NCI-H1694 treated with DMSO at 0.1 percent for 48 hours (cell line): ENCODE results near the gene CLEC16A.

Experiments
- DNase-seq: peaks from one replicate; lab custom pipeline; 2025; lab: John Stamatoyannopoulos, UW

The CLEC16A gene

DNA sequence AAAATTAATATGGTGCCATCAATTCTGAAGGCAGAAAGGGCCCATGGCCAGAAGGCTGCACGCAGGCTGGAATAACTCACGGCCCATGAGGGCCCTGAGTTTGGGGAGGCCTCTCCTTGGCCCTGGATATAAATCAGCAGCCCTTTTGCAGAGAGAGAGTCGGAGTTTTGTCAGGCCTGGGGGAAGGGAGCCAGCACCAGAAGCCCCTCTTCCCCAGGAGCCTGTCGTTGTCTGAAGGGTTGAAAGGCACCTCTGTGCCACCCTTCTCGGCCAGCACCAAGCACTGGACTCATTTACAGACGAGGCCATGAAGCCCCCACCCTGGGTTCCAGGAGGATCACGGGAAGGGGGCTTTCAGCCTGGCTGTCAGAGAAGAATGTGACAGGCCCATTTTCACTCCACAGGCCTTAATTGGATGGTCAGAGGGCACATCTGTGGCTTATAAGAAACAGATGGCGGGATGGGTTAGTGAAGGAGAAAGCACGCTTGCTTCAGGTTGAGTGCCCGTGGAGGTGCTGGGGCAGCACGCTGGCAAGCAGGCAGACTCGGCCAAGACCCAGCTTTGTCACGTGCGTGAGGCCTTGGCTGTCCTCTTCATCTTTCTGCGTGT is 140.6 kb downstream of the CLEC16A start:
- DNase-seq, result no peak

DNA sequence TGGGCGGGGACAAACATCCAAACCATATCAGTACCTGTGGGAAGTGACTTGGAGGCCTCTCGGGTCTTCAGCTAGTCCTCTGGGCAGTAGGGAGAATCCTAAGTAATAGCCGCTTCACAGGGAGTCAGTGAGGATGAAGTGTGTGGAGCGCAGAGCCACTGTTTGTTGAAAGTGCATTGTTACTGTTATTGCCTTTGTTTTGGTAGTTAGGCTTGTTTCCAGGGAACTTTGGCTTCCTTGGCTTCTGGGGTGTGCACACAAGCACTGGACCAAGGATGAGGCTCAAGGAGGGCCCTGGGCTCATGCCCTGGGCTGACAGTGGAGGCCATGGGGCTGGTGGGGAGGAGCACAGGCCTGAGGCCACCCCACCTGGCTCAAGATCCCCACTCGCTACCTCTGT is 141.6 kb downstream of the CLEC16A start:
- no peak for DNase-seq

DNA sequence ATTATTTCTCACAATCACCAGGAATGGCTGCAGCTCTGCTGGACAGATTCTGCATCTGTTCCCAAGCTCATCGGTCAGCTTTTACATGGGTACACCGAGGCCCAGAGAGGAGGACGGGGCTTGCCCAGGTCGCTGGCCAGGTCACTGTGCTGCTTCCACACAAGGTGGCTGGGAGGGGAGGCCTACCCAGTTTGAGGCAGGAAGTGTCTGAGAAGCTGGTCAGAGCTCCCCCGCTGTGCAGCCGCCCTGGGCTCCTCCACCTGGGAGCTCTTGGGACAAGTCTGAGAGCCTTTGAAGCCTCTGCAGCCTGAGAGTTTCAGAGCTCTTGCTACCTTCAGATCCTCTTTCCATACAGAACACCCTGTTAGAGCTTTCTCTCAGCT is 143.3 kb downstream of the CLEC16A start:
- DNase-seq, result no peak

DNA sequence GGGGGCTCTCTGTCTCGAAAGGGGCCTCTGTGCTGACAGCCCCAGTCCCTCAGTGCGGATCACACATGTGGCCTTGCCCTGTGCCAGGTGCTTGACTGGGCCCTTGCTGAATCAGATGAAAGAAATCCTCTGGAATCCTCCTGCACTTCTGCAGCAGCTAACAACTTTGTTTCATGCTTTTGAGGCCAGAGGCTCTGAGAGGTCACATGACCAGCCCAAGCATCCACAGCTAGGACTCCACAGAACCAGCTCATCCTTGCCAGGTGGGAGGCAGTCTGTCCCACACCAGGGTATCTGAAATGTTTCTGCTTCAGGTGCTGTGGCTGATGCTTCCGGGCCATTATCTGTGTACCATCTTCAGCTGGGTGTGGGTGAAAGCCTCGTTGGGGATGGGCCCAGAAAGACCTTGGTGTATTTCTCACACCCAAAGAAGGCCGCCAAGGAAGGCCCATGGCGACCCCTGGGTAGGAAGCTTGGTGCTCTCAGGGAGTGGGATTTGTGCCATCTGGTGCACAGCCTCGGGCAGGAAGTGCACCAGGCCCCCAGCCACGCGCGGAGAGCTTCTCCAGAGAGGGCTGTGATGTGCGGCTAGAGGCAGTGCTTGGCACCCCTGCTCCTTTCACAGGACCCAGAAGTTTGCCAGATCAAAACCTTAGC is 143.8 kb downstream of the CLEC16A start:
- DNase-seq, result no peak

DNA sequence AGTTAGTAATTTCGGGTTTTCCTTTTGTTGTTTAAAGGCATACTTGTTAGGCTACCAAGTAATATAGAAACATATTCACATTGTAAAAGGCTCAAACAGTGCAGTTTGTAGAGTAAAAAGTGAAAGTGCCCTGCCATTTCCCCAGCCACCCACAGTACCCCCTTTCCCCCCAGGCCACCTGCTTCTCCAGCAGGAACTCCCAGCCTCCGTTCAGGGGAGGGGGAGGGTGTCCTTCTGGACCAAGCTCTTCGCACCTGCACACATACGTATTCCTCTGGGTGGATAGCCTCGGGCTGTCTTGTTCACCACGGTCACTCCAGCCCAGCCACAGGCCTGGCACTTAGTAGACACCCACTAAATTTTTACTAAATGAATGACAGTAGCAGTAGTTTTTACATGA is 144.5 kb downstream of the CLEC16A start:
- DNase-seq, result no peak

DNA sequence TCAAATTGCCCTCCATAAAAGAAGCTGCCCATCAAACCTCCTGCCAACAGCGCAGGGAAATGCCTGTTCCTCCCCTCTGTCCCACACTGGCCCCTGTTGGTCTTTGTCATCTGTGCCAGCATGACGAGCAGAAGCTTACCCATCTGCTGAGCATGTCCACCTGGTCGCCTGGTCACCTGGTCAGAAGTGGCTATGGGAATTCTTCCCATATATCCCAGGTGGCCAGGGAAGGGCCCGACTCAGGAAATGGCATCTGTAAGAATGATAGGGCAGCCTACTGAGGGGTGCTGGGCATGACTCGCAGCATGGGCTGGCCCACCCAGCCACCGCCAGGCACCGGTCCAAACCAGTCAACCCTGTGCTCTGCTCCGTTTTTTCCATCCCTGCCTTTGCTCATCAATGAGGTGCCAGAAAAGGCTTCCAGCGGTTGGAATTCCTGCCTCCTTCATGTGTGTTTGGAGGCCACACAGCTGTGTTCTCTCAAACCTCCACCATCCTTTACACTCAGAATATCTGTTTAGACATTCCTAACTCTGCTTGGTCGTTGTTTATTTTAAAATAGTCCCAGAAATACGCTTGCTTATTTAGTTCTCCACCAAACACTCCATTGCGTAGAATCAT is 145.2 kb downstream of the CLEC16A start:
- no peak for DNase-seq

DNA sequence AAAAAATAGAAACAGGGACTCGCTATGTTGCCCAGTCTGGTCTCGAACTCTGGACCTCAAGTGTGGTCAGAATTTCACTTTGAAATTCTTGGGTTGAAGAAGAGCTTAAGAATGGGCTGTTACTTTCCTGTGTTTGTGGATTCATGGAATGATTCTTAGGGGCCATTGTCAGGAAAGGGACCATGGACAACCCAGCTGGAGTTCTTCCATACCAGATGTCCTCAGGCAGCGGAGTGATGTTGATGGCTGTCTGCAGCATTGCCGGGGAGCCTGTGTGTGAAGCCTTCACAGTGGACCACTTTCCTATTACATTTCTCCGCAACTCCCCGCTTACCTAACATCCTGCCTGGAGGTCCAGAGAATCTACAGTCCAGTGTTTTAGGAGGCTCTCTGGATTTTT is 145.9 kb downstream of the CLEC16A start:
- DNase-seq, result no peak

DNA sequence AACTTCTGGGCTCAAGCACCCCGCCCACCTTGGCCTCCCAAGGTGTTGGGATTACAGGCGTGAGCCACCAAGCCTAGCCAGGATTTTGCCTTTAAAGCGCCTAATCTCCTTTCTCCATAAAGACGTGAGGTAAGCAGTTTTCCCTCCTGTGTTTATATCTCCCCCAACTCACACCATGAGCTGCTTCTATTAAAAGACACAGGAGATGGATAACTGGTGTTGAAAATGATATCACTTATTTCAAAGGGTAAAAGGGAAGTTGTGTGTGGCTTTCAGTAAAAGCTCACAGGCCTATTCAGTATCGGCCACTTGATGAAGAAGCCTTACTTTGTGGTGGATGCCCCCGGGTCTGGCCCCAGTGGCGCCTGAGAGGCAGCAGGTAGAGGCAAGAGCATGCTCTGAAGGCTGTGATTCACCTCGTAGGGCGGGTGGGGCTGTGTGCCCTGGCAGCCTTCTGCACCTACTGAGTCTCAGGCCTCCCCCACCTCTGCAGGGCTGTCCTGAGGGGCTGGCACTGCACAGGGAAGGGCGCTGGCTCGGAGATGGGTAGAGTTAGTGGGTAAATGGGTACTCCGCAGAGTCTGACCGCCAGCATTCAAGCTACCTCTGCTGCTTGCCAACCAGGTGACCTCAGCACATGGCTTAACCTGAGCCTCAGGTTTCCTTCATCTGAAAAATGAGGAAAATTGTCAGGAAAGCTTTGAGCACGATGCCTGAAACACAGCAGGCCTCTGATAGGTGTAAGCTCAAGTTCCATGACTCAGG is 146.8 kb downstream of the CLEC16A start:
- no peak for DNase-seq

DNA sequence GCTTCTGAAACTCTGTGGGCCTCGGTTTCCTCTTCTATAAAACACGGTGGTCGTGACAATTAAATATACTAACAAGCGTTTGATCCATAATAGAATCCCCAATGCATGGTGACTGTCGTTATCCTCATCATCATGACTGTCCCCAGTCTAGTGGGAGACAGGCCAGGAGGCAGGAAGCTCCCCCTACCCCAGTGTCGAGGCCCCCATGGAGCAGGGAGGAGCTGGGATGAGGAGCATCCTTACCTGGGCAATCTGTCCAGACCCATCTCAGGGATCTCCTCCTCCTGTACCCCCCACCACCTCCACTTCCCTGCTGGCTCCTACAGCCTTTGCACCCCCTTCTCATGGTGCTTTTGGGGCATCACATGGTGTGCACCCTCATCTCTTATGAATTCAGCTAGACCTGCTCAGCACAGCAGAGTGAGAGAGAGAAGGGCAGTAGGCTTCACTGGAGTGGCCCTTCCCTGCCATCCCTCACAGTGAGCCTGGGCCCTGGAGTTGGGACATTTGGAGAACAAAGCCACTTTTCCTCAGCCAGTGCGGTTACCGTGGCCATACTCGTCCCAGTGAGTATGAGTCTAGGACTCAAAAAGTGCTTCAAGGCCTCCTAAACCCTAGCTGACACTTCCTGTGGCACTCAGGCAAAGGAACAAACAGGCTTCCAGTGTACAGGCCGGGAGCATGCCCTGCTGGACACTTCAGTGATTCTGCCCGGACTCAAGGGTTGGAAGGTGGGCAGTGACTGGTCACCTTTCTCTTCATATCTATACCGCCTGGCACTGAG is 148.6 kb downstream of the CLEC16A start:
- DNase-seq, result no peak

DNA sequence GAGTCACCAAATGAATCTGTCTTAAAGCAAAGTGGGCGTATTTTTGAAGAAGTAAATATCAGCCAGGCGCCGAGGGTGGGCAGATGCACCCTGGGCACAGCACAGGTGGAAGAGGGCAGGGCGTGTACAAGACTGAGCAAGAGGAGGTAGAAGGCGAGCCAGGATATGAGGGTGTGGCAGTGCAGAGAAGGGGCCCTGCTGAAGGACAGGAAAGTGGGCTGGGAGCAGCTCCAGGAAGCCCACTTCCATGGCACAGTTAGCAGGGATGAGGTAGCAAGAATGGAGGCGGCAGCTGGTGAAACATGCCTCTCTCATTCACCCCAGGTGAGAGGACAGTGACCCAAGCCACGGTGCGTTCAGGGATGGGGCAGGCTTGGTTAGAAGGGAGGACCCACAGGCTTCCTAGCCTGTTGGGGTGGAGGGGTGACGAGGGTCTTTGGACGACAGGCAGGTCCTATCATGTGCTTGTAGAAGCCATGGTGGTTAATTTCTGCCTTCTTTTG is 149.3 kb downstream of the CLEC16A start:
- DNase-seq, result no peak

DNA sequence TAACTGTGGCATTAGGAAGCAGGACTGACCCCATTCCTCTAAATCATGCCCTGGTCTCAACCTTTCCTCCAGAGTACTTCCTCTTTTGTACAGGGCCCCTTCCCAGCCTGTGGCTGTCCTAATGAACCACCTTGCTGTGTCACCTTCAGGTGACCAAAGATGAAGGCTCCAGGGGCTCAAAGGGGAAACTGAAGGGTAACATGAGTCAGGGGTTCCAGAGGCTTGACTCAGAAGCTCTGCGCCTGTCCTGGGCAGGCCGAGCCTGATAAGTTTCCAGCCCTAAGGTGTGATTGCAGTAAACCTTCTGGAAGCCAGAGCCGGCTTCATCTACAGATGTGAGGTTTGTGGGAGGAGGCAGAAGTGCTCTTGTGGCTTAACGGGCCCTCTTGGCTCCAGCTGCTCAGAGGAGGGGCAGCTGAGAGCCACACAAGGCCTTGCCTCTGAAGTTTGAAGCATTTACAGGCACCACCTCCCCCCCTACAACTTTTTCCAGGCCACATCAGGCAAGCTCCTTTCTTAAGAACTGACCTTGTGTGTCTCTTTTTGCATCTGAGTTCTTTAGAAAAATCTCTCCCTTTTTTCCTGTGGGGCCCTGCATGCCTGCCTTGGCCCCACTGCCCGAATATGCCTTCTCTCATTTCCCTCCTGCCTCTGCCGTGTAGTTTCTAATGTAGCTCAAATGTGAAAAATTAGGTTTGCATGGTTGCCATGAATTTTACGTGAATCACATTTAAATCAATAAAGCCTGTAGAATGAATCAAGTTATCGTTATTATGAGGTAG is 149.9 kb downstream of the CLEC16A start:
- DNase-seq, result no peak

DNA sequence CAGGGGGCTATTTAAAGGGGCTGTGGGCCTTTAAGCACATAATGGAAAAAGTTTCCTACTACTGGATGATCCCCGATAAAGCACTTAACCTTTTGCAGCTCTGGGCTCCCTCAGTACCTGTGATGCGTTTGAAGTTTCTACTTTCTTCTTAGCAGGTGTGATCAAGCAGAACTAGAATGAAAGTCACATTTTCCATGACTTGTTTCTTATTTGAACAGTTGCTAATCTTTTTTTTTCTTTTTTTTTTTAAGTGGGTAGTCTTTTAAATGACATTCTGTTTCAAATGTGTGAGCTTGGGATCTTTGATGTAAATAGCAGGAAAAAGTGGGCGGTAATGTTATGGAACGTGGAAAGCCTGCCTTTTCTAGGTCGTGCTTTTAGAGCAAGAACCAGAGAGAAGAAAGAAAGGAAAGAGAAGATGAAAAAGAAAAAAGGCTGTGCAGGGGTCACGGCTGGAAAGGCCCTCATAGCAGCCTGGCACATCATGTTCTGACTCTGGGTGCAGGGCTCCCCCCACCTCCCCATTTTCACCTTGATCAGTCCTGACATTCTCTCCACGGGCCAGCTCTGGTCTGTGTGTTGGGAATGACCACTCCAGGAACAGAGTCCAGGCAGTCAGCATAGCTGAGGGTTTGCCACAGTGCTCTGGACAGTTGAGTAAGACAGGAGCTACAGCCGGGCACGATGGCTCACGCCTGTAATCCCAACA is 150.6 kb downstream of the CLEC16A start:
- DNase-seq, result no peak

DNA sequence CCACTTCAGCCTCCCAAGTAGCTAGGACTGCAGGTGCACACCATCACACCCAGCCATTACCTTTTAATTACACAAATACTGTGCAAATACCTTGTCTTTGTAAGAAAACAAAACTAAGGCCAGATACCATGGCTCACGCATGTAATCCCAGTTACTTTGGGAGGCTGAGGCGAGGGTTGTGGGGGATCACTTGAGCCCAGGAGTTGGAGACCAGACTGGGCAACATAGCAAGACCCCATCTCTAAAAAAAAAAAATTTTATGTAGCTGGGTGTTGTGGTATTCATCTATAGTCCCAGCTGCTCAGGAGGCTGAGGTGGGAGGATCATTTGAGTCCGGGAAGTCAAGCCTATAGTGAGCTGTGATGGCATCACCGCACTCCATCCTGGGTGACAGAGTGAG is 151.6 kb downstream of the CLEC16A start:
- no peak for DNase-seq

DNA sequence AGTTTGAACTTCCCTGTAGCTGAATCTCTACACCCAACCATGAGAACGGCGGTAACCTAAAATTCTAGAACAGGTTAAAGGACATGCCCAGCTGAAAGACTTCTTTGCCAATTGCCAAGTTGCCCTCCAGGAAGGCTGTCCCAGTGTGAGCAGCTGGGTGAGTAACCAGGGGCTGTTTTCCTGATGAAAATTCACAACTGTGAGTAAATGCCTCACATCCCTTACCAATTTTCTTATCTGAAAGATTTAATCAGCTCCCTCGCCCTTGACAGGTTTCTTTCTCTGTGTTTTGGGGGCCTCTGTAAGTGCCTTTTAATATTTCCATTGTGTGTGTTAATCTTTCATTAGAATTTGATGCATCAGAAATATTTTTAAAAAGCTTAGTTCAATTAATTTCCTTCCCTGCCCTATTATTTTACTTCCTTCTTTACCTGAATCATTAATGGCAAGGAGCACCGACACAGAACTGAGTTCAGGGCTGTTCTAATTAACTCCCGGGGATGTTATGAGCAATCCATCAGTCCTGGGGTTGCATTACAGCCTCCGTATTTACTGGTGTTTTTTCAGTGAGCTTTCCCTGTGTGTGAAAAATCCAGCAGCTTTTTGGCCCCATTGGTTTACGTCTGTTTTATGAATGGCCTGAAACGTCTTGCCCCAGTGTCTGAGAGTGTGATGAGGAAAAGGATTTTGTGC is 152.9 kb downstream of the CLEC16A start:
- no peak for DNase-seq

DNA sequence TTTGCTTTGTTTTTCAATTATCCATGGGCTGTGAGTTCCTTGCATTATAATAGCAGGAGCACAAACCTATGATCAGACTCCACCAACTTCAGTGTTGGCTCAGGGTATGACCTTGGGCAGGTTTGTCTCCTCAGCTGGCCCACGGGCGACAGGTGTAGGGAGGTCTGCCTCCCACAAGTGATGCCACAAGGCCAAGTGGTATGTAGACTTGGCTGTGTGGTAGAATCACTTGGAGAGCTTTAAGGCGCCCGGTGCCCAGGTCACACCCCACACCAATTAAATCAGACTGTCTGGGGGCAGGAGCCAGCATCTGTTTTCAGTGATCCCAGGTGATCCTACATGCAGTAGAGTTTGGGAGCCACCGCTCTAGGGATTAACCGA is 153.4 kb downstream of the CLEC16A start:
- DNase-seq, result no peak

DNA sequence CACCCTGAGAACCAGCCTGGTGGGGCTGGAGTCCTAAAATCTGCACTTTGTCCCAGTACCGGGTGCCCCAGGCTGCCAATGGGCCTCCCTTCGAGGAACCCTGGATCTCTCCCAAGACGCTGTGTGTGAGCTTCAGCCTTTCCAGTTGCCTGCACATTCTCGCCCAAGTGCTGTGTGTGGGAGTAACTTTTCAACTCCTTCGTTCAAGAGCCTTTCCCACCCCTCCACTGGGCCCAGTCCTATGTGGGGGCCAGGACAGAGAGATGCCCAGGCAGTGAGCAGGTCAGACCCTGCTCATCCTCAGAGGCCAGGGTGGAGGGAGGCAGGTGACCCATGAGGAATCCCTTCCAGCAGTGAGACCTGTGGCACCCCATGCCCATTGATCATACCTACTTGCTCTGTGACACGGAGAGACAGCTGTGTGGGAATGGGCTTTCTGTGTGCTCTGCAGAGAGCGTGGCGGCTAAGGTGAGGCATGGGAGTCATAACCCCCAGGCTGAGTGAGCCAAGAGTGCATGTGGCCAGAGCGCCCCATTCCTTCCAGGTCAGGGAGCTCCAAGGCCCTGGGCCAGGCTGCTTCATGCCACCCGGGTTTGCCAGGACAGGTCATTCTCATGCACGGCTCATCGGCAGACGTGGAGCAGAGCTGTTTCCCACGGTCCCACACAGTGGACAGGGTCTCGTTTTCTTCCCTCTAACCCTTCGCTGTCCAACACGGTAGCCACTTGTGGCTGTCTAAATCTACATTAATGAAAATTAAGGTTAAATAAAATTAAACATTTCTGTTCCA is 154.4 kb downstream of the CLEC16A start:
- DNase-seq, result no peak

DNA sequence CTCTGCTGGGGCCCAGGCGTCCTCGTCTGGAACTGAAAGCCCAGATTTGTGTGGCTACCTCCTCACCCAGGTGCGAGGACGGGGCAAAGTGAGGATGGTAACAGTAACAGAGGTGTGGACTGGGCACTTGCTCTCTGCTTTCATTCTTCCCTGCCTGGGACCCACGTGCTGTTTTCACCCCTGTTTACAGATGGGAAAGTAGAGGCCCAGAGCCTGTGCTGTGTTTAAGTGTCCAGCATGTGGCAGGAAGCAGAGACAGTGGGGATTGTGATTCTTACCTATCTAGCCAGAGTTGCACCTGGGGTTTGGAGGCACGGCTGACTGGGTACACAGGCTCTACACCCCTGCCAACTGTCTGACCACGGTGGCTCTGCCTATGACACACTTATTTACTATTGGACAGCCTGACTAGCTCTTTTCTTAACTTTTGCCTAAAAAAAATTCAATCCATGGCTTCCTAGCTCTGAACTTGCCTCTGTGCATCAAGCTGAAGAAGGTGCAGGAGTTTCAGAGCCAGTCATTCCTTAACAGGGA is 155.4 kb downstream of the CLEC16A start:
- DNase-seq, result no peak

DNA sequence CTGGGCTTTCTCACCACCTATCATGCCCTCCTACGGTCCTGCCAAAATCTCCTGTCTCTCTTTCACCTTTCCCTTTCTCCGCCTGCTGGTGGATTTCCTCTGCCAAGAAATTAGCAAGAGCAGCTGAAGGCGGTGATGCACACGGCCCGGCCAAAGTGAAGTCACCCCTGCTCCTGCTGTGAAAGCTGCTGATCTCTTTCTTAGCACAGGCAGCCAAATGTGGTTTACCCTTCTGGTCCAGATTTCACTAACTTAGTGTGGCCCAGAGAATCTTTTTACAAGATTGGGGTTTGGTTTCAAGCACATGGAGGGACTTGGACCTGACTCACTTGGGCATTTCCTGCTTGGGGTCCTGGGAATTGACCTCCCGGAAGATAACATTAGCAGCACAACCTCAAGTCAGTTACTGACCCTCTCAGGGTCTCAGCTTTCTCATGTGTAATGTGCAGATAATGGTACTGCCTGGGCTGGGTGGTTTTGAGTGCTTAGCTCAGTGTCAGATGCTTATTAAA is 155.9 kb downstream of the CLEC16A start:
- peak; percentile 19 for DNase-seq

DNA sequence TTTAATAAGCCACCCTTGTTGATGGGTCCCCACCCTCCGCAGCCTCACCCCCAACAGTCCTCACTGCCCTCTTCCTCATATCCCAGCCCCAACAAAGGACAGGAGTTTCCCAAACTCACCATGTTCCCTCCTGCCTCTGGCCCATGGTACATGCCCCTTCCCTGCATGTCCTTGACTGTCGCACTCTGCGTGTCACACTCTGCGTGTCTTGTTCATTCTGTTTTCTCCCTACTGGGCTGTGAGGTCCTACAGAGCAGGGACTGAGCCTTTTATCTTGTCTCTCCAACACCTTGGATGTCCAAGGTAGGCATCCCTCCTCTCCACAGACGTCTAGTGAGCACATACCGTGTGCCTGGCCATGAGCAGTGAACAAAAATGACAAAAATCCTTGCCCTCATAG is 156.9 kb downstream of the CLEC16A start:
- DNase-seq, result no peak
